Caco-2 (cell line): Measurements from ENCODE around the gene MYO16. TPM values are rescaled to one million over a fixed set of nuclear protein-coding genes. Genes with fewer than 3 reads are reported as not detected.
A peak's percentile ranks its signal among the peaks of the same experiment; 100 is the strongest.

Experiments
- BruUV-seq: library from RNA; stranded (reverse); fragments of 400-500 nt; replicated peaks from 2 replicates; lab custom pipeline; 2021; lab: Mats Ljungman, UMichigan
- CTCF ChIA-PET: fragments of 300-600 bp; sonication (Branson Sonifier 250); formaldehyde crosslinking; loops from one replicate; lab custom pipeline; 2022; ENCODE audit warnings: antibody characterized with exemption; lab: Charles Lee
- POLR2A ChIA-PET: fragments of 300-600 bp; sonication (Branson Sonifier 250); formaldehyde crosslinking; loops from one replicate; lab custom pipeline; 2022; ENCODE audit warnings: antibody characterized with exemption; lab: Charles Lee
- DNase-seq, 2 experiments: peaks; one replicate each; pipeline versions ENCODE4 v3.0.0 to v3.0.0-alpha.2; 2020 to 2022
- H3K27me3 ChIP-seq: replicated peaks from 2 replicates; pipeline ENCODE4 v1.6.0; 2011; ENCODE audit warnings: low read length; ENCODE audit not compliant: control insufficient read depth, insufficient read depth
- H3K36me3 ChIP-seq: 2 replicates; pipeline ENCODE4 v1.5.1; 2011; ENCODE audit warnings: low read length; ENCODE audit not compliant: control insufficient read depth, insufficient read depth
- H3K4me1 ChIP-seq: fragments of 250-450 bp; sonication (Bioruptor Pico); 2 replicates; pipeline ENCODE4 v1.5.1; 2020; ENCODE audit warnings: mild to moderate bottlenecking
- H3K4me3 ChIP-seq: 2 replicates; pipeline ENCODE4 v1.5.1; 2011; ENCODE audit warnings: low read depth, mild to moderate bottlenecking, control low read depth, low read length
- H3K9me3 ChIP-seq: fragments of 250-450 bp; sonication (Bioruptor Pico); 2 replicates; pipeline ENCODE4 v1.5.1; 2020; ENCODE audit warnings: mild to moderate bottlenecking, moderate library complexity
- H3K27ac Mint-ChIP-seq: one replicate; pipeline ENCODE4 v1.8.0; 2022; ENCODE audit warnings: mixed read lengths; ENCODE audit not compliant: unreplicated experiment
- H3K27me3 Mint-ChIP-seq: one replicate; pipeline ENCODE4 v1.8.0; 2022; ENCODE audit warnings: mixed read lengths; ENCODE audit not compliant: insufficient read depth, unreplicated experiment
- H3K36me3 Mint-ChIP-seq: one replicate; pipeline ENCODE4 v1.8.0; 2022; ENCODE audit warnings: mild to moderate bottlenecking, mixed read lengths; ENCODE audit not compliant: insufficient read depth, unreplicated experiment
- H3K4me1 Mint-ChIP-seq: one replicate; pipeline ENCODE4 v1.8.0; 2022; ENCODE audit warnings: low read depth, mixed read lengths; ENCODE audit not compliant: unreplicated experiment
- H3K4me3 Mint-ChIP-seq: one replicate; pipeline ENCODE4 v1.8.0; 2022; ENCODE audit warnings: mild to moderate bottlenecking, moderate library complexity, mixed read lengths; ENCODE audit not compliant: unreplicated experiment
- H3K9me3 Mint-ChIP-seq: one replicate; pipeline ENCODE4 v1.8.0; 2022; ENCODE audit warnings: mixed read lengths; ENCODE audit not compliant: unreplicated experiment
- CTCF ChIP-seq, 2 experiments: fragments of 200-600 bp in 1 of 2; IDR thresholded peaks; 1 replicate in 1 of 2; 2 replicates in 1 of 2; pipeline versions ENCODE4 v1.5.1 to v1.8.0; 2011 to 2022; ENCODE audit warnings: antibody characterized with exemption in 1 of 2, control low read depth in 1 of 2, inconsistent platforms in 1 of 2, low read depth in 1 of 2, low read length in 1 of 2, mild to moderate bottlenecking in 1 of 2, moderate library complexity in 1 of 2; ENCODE audit not compliant: insufficient read depth in 1 of 2, severe bottlenecking in 1 of 2, unreplicated experiment in 1 of 2
- intact Hi-C: fragments of 100-400 bp; cut with micrococcal nuclease; formaldehyde crosslinking; loops from one replicate; pipeline ENCODE4 v1.10.0; 2022; ENCODE audit not compliant: unreplicated experiment
- total RNA-seq: library from RNA; stranded (reverse); gene quantifications from 2 replicates; pipeline ENCODE4 v1.2.3, GENCODE V29; 2022

Gene MYO16
- total RNA-seq, 1 experiment from 2014 or later = not detected

GRCh38 chr13:109208522-109208921, 579.1 kb downstream of the MYO16 start:
- no peaks in the 10 kb centered on the region for H3K9me3 Mint-ChIP-seq
- H3K27ac Mint-ChIP-seq = no peak overlapping the region
- BruUV-seq = no TSS peak
- Histone ChIP-seq H3K4me1 (peaks cover 46% of the 10 kb centered on the region), H3K36me3 (no peaks in the 10 kb centered on the region), H3K9me3 (no peaks in the 10 kb centered on the region), H3K4me3 (no peak overlapping the region), H3K27me3 (no peaks in the 10 kb centered on the region)
- ChIA-PET CTCF (no interaction called here), POLR2A (no interaction called here)
- intact Hi-C loops = no loop called here
- H3K36me3 Mint-ChIP-seq = no peaks in the 10 kb centered on the region
- H3K27me3 Mint-ChIP-seq = no peaks in the 10 kb centered on the region
- TF ChIP-seq CTCF (IDR thresholded peaks at IDR 0.05; ENCODE audit: insufficient read depth in 1 of 2, low read depth in 1 of 2, low read length in 1 of 2, severe bottlenecking in 1 of 2, unreplicated experiment in 1 of 2) = no peak
- no peak overlapping the region for H3K4me3 Mint-ChIP-seq
- peaks cover 29% of the 10 kb centered on the region for H3K4me1 Mint-ChIP-seq
- DNase-seq = no peak

- Mint-ChIP-seq H3K27me3 (no peaks in the 10 kb centered on the region), H3K27ac (no peak overlapping the region)
- POLR2A ChIA-PET = no interaction called here
Observed at GRCh38 chr13:109209526-109209925, 580.1 kb downstream of the MYO16 start.

GRCh38 chr13:109211616-109212015, 582.2 kb downstream of the MYO16 start:
- TF ChIP-seq CTCF (IDR thresholded peaks at IDR 0.05; ENCODE audit: insufficient read depth in 1 of 2, low read depth in 1 of 2, low read length in 1 of 2, severe bottlenecking in 1 of 2, unreplicated experiment in 1 of 2) = no peak
- no peaks in the 10 kb centered on the region for H3K36me3 Mint-ChIP-seq
- H3K4me1 Mint-ChIP-seq = peaks cover 26% of the 10 kb centered on the region
- H3K27ac Mint-ChIP-seq = peak overlapping the region; percentile 78
- Histone ChIP-seq H3K36me3 (no peaks in the 10 kb centered on the region), H3K4me1 (peaks cover 46% of the 10 kb centered on the region), H3K4me3 (no peak overlapping the region), H3K27me3 (no peaks in the 10 kb centered on the region), H3K9me3 (no peaks in the 10 kb centered on the region)
- ChIA-PET POLR2A (interaction anchor here (1.0 to 1.4 kb wide), 2 partner anchors 53 to 62 kb away, joined by 4 to 6 read pairs; no protein-coding TSS in a partner anchor), CTCF (no interaction called here)
- peak overlapping the region; percentile 32 for H3K4me3 Mint-ChIP-seq
- no TSS peak for BruUV-seq
- intact Hi-C loops = loop anchor here (1.0 to 5.0 kb wide), 2 partner anchors 46 to 54 kb away; no protein-coding TSS in a partner anchor
- DNase-seq = peak; percentile 84 to 86
- no peaks in the 10 kb centered on the region for H3K9me3 Mint-ChIP-seq
- no peaks in the 10 kb centered on the region for H3K27me3 Mint-ChIP-seq

More at GRCh38 chr13:109209526-109209925, 580.1 kb downstream of the MYO16 start:
- BruUV-seq = no TSS peak
- no peak overlapping the region for H3K4me3 ChIP-seq
- peaks cover 46% of the 10 kb centered on the region for H3K4me1 ChIP-seq
- Mint-ChIP-seq H3K4me3 (no peak overlapping the region), H3K9me3 (no peaks in the 10 kb centered on the region), H3K36me3 (no peaks in the 10 kb centered on the region), H3K4me1 (peaks cover 31% of the 10 kb centered on the region)
- no peak for TF ChIP-seq CTCF (IDR thresholded peaks at IDR 0.05; ENCODE audit: insufficient read depth in 1 of 2, low read depth in 1 of 2, low read length in 1 of 2, severe bottlenecking in 1 of 2, unreplicated experiment in 1 of 2)
- CTCF ChIA-PET = no interaction called here
- H3K9me3 ChIP-seq = no peaks in the 10 kb centered on the region
- H3K27me3 ChIP-seq = no peaks in the 10 kb centered on the region
- no peak for DNase-seq
- intact Hi-C loops = no loop called here
- H3K36me3 ChIP-seq = no peaks in the 10 kb centered on the region
